ENCODE measurements around the gene CCT7.
"Not testable (repeated sequence)": the region's sequence is repeated elsewhere in the genome, so short reads cannot be mapped to it uniquely, and the experiment has no call there.

Gene CCT7

GRCh38 chr2:73255907-73256617, 22.0 kb downstream of the CCT7 start:
- no peak for DNase-seq (ENCODE audit: low spot score)

GRCh38 chr2:73256618-73256922, 22.5 kb downstream of the CCT7 start:
- no peak for DNase-seq (ENCODE audit: low spot score)

- DNase-seq (ENCODE audit: low spot score), result no peak
These were observed 22.9 kb downstream of the CCT7 start for GRCh38 chr2:73257021-73257420.

- DNase-seq (ENCODE audit: low spot score), result no peak
These were observed 23.5 kb downstream of the CCT7 start for GRCh38 chr2:73257425-73258125.

- no peak for DNase-seq (ENCODE audit: low spot score)
These were observed 24.2 kb downstream of the CCT7 start for GRCh38 chr2:73258186-73258912.

- no peak for DNase-seq (ENCODE audit: low spot score)
These were observed 24.8 kb downstream of the CCT7 start for GRCh38 chr2:73258913-73259215.

GRCh38 chr2:73259276-73259675, 25.2 kb downstream of the CCT7 start:
- DNase-seq (ENCODE audit: low spot score), result no peak

- no peak for DNase-seq (ENCODE audit: low spot score)
These were observed 25.7 kb downstream of the CCT7 start for GRCh38 chr2:73259704-73260337.

GRCh38 chr2:73260338-73260984, 26.4 kb downstream of the CCT7 start:
- DNase-seq (ENCODE audit: low spot score), result no peak

GRCh38 chr2:73262108-73262651, 28.1 kb downstream of the CCT7 start:
- DNase-seq (ENCODE audit: low spot score), result no peak

- DNase-seq (ENCODE audit: low spot score), result not testable (repeated sequence)
These were observed 28.8 kb downstream of the CCT7 start for GRCh38 chr2:73262691-73263429.

- DNase-seq (ENCODE audit: low spot score), result no peak
These were observed 29.6 kb downstream of the CCT7 start for GRCh38 chr2:73263540-73264331.

- DNase-seq (ENCODE audit: low spot score), result no peak
These were observed 30.2 kb downstream of the CCT7 start for GRCh38 chr2:73264332-73264606.

GRCh38 chr2:73264783-73265182, 30.7 kb downstream of the CCT7 start:
- DNase-seq (ENCODE audit: low spot score), result no peak

- no peak for DNase-seq (ENCODE audit: low spot score)
These were observed 31.4 kb downstream of the CCT7 start for GRCh38 chr2:73265298-73266060.

- DNase-seq (ENCODE audit: low spot score), result no peak
These were observed 32.2 kb downstream of the CCT7 start for GRCh38 chr2:73266061-73266901.

GRCh38 chr2:73267008-73267407, 32.9 kb downstream of the CCT7 start:
- no peak for DNase-seq (ENCODE audit: low spot score)

GRCh38 chr2:73268366-73268829, 34.3 kb downstream of the CCT7 start:
- DNase-seq (ENCODE audit: low spot score), result no peak
